Measurements from ENCODE around the gene HOXA3.

HOXA3 gene

DNA sequence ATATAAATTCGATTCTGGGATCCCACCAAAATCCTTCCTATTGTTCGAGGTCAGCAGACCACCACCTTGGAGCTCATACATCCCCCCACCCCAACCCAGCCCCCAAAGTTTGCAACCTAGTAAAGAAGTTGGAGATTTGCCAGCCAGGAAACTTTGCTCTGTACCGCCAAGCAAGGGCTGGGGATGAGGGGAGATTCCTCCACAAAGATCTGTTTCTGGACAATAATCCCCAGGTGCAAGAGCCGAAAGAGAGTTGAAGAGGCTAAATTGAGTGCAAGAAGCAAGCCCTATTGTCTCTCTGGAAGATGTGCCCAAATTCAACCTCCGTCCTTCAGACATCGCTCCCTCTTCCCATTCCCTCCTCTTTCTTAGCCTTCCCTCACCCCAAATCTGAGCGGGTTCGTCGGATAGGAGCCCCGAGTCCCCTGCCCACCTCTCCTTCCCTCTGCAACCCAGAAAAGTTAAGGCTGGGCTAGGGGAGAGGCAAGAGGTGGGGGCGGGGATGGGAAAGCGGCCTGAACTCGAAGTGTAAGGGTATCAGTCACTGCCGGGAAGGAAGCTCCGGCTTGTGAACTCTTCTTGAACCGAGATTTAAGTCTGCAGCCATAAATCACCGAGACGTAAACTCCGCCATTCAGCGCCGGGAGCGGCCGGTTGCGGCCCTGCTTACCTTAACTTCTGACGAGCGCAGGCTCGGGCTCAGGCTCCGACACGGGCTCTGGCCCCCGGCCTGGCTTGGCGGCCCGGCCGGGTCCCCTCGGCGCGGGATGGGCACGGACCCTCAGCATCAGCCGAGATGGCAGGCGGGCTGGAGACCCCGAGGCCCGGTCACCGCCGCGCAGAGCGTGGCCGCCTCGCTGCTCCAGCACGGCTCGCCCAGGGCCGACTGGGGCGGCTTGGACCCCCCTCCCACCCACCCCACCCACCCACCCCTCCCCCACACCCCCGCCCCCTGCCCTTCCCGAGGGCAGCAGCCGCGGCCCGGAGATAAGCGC is 39.1 kb downstream of the HOXA3 start:
- DNase-seq: no peak

- DNase-seq: no peak
These were observed 40.0 kb downstream of the HOXA3 start for GRCh38 chr7:27112361-27112760.

- no peak for DNase-seq
These were observed 40.6 kb downstream of the HOXA3 start for GRCh38 chr7:27111751-27112277.

- DNase-seq: no peak
These were observed 41.2 kb downstream of the HOXA3 start for GRCh38 chr7:27111042-27111750.

GRCh38 chr7:27110186-27111031 is 42.0 kb downstream of the HOXA3 start:
- no peak for DNase-seq

GRCh38 chr7:27109466-27110185 is 42.8 kb downstream of the HOXA3 start:
- DNase-seq: no peak

DNA sequence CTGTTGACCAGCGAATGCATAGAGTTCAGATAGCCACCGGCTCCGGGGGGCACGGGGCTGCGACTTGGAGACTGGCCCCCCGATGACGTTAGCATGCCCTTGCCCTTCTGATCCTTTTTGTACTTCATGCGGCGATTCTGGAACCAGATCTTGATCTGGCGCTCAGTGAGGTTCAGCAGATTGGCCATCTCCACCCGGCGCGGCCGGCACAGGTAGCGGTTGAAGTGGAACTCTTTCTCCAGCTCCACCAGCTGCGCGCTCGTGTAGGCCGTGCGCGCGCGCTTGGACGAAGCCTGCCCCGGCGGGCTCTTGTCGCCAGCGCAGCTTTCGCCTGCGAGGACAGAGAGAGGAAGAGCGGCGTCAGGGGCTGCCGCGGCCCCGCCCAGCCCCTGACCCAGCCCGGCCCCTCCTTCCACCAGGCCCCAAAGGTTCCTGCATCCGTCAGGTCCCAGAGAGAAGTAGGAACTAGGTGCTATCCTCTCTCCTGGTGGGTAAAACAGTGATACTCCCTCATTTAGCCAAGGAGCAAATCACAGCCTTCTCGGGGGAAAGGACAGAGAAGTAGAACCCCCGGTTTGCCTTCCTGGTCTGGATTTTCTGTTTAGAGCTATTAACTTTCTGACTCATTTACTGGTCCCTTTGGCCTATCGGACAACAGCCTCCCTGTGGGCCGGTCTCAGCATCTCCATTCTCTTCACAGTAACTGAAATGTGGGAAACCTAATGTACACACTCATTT is 43.8 kb downstream of the HOXA3 start:
- DNase-seq: no peak

DNA sequence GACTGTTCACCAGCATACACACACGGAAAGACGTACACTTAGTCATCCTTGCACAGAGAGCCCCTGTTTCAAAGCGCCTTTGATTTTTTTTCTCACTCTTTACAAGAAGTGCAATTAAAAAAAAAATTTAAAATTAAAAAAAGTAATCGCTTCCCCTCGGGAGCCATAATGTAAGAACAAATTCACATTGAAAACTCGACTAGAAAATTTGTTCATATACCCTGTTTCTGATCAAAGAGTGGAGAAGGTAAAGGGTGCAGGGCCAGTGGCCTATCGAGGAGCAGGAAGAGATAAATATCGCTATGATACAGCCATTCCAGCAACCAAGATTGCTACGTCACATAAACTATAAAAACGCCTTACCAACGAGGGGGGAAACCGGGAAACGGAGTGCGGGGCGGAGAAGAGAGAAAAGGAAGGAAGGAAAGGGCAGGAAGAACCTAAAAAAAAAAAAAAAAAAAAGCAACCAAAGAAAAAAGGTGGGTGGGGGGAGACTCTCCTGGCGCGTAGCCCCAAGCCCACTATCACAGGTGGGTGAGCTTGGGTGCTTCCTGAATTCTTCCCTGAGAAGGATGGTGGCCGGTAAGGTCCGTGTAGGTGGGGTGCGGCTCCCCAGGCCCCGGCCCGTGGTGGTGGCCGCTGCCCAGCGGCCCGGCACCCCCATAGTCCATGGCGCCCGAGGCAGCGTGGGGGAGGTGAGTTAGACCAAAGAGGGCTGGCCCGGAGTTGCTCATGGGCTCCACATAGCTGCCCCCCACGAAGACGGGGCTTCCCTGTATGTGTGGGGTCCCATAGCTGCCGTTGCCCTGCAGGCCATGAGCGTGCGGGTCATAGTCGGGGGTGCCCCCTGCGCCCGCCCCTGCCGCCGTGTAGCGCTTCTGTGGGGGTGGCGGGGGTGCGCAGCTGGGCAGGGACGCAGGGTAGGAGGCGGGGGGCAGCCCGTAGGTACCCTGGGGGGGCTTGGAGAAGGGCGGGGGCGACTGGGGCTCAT is 44.7 kb downstream of the HOXA3 start:
- DNase-seq: no peak

DNA sequence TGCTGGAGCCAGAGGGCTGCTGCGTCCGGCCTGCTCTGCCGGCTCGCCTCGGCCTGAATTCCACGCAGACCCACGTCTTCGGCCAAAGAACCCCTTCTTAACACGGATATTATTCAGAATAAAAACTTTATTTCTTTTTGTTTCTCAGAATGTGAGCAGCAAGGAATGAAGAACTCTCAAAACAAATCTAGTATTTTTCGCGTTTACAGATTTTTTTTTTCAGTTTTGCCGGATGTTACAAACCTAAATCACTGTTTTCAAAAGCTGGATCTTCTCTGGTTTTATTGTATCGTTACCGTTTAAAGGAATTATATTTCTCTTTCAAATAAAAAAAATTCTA is 45.5 kb downstream of the HOXA3 start:
- no peak for DNase-seq

DNA sequence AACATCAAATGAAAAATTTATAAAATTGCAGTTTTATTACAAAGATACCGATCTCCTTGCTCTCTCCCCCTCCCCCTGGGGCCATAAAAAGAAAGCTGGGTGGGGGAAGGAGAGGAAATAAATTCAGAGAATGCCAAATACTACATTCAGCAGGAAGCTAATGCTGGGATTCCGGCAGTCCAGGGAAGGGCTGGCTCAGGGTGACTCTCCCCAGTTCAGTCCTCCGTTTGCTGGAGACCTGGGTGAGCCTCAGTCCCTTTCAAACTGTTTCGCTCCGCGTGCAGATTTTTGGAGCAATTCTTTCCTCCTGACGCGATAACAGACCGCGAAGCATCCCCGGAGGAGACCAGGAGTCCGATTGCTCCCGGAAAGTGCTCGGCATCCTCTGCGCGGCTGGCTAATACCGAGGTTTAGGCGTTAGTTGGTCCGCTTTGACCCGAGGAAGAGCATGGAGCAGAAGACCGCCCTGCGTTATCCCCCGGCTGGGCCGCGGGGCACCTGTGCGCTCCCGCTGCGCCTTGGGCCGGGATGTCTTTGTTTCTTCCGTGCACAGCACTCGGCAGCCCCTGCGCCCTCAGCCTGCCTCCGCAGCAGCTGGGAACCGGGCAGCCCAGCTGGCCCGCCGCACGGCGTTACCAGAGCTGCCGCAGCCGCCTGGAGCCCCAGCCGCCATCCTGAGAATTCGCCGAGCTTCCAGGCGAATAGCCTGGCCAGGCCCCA is 46.0 kb downstream of the HOXA3 start:
- no peak for DNase-seq

GRCh38 chr7:27105301-27106031 is 46.9 kb downstream of the HOXA3 start:
- DNase-seq: no peak

DNA sequence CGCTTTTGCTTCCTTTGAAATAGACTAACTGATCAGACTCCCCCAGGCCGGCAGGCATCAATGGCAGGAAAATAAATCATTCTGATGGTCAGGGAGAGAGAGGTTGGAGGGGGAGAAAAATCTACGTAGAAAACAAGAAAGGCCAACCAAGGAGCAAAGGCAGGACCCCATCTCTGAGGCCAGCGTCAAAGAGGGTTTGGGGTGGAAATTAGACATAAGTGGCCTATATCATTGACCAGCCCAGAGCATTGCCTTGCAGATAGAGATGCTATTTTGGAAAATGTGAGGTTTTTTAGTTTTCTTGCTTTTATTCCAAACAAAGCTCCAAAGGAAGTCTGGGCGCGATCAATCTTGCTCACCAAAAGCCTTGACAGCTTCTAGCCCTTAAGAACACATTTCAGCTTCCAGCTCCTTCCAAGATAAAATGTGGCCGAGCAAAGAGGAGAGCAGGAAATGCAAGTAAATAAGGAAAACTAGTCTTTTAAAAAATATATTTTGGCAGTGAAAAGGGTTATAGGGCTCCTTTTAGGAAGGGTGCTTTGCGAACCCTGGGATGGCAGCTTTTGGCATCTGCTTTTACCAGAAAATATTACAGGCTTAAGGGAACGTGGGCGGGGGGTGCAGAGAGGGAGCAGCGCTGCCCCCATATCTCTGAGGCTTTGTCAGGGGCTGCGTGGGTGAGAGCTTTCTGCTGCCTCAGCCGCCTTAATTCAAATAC is 47.9 kb downstream of the HOXA3 start:
- no peak for DNase-seq

- DNase-seq: no peak
These were observed 48.7 kb downstream of the HOXA3 start for GRCh38 chr7:27103489-27104226.

GRCh38 chr7:27102581-27103442 is 49.6 kb downstream of the HOXA3 start, which contains the start of gene HOXA2:
HOXA2 (minus strand) TSS chr7:27102683; CDS start chr7:27102500, 183 bp downstream.
- no peak for DNase-seq

DNA sequence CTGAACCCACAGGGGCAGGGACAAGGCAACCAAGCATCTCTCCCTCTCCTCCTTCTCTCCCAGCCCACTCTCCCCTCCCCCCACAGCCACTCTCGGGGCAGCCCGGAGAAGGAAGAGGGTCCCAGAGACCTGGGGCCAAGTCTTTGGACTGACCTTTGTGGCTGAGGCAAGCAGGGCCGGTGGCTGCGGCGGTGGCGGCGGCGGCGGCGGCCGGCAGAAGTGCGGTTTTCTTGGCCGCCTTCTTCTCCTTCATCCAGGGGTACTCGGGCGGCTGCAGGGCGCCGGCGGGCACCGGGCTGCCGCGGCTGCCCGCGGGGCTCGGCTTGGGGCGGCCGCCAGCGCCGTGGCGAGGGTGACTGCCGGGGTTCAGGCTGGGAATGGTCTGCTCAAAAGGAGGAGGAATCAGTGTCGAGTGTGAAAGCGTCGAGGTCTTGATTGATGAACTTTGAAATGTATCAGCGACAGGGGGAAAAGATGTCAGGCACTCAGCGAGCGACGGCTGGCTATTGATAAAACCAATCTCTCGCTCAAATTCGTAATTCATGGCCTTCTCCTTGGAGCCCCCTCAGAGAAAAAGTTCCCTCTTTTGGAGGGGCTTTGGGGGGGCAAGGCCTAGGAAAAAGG is 50.3 kb downstream of the HOXA3 start:
- DNase-seq: no peak

Data from OCI-M1 (cell line).